ENCODE results near the gene RETREG1.

RETREG1 gene

DNA sequence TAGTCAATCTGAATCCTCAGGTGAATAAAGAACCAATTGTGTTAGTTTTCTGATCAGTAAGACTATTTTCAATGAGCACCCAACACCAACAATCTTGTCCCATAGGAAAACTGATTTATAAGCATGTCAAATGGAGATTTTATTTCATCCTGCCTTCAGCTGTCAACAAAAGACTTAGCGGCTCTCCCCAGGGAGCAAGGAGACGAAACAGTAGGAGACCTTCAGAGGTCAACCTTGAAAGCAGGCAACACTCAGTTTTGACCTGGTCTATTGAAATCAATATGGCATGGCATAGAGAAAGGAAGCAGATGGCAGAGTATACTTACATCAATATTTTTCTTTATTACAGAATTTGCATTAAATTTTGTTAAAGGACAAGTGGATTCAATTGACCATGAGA is 185.3 kb downstream of the RETREG1 start:
- in situ Hi-C loops (cut with MboI; ENCODE audit: low pct_unique_long_range_greater_than_20kb, low sequenced_read_pairs, unreplicated experiment): no loop called here
- TF ChIP-seq, protein P1, sequence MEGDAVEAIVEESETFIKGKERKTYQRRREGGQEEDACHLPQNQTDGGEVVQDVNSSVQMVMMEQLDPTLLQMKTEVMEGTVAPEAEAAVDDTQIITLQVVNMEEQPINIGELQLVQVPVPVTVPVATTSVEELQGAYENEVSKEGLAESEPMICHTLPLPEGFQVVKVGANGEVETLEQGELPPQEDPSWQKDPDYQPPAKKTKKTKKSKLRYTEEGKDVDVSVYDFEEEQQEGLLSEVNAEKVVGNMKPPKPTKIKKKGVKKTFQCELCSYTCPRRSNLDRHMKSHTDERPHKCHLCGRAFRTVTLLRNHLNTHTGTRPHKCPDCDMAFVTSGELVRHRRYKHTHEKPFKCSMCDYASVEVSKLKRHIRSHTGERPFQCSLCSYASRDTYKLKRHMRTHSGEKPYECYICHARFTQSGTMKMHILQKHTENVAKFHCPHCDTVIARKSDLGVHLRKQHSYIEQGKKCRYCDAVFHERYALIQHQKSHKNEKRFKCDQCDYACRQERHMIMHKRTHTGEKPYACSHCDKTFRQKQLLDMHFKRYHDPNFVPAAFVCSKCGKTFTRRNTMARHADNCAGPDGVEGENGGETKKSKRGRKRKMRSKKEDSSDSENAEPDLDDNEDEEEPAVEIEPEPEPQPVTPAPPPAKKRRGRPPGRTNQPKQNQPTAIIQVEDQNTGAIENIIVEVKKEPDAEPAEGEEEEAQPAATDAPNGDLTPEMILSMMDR (IDR thresholded peaks at IDR 0.05; ENCODE audit: extremely low read depth, insufficient read depth, missing control alignments): no peak
- DNase-seq (ENCODE audit: low spot score): no peak

- no peak for DNase-seq (ENCODE audit: low spot score)
- in situ Hi-C loops (cut with MboI; ENCODE audit: low pct_unique_long_range_greater_than_20kb, low sequenced_read_pairs, unreplicated experiment): no loop called here
- TF ChIP-seq, protein P1 (IDR thresholded peaks at IDR 0.05; ENCODE audit: extremely low read depth, insufficient read depth, missing control alignments): no peak
Observed at GRCh38 chr5:16430349-16431089, 186.3 kb downstream of the RETREG1 start.

GRCh38 chr5:16428359-16428758 is 188.4 kb downstream of the RETREG1 start:
- no peak for DNase-seq (ENCODE audit: low spot score)
- TF ChIP-seq, protein P1 (IDR thresholded peaks at IDR 0.05; ENCODE audit: extremely low read depth, insufficient read depth, missing control alignments): no peak
- in situ Hi-C loops (cut with MboI; ENCODE audit: low pct_unique_long_range_greater_than_20kb, low sequenced_read_pairs, unreplicated experiment): no loop called here

GRCh38 chr5:16427587-16427986 is 189.2 kb downstream of the RETREG1 start:
- in situ Hi-C loops (cut with MboI; ENCODE audit: low pct_unique_long_range_greater_than_20kb, low sequenced_read_pairs, unreplicated experiment): no loop called here
- TF ChIP-seq, protein P1 (IDR thresholded peaks at IDR 0.05; ENCODE audit: extremely low read depth, insufficient read depth, missing control alignments): no peak
- DNase-seq (ENCODE audit: low spot score): no peak
